GM19193 (cell line): ENCODE data around the gene BCO2.

ENCODE experiments used
- POLR2A ChIP-seq: IDR thresholded peaks from 4 replicates; pipeline ENCODE4 v1.6.1; 2011; ENCODE audit not compliant: insufficient read depth, insufficient read length; ENCODE audit errors: extremely low read depth

The BCO2 gene

GRCh38 chr11:112162761-112163546 is 12.4 kb upstream of the BCO2 start:
- TF ChIP-seq POLR2A: no peak

- no peak for TF ChIP-seq POLR2A
Measured at GRCh38 chr11:112163875-112164685, 11.2 kb upstream of the BCO2 start, which contains the start of gene IL18. Gene IL18 (minus strand): TSS chr11:112164094. CDS start chr11:112155053, 9,041 bp downstream.

- TF ChIP-seq POLR2A: no peak
Measured at GRCh38 chr11:112165049-112165448, 10.3 kb upstream of the BCO2 start.

GRCh38 chr11:112166562-112166961 is 8.8 kb upstream of the BCO2 start:
- no peak for TF ChIP-seq POLR2A

- TF ChIP-seq POLR2A: no peak
Measured at GRCh38 chr11:112167145-112167544, 8.2 kb upstream of the BCO2 start, which contains the start of gene TEX12. Gene TEX12 (plus strand): TSS chr11:112167372. CDS start chr11:112169269, 1,897 bp downstream.

GRCh38 chr11:112172362-112172994 is 2.8 kb upstream of the BCO2 start:
- no peak for TF ChIP-seq POLR2A

GRCh38 chr11:112173152-112173551 is 2.2 kb upstream of the BCO2 start:
- TF ChIP-seq POLR2A: no peak

- TF ChIP-seq POLR2A: no peak
Measured at GRCh38 chr11:112175599-112175952, 264 bp downstream of the BCO2 start.

GRCh38 chr11:112176077-112176476 is 765 bp downstream of the BCO2 start:
- TF ChIP-seq POLR2A: no peak

GRCh38 chr11:112177589-112177988 is 2.3 kb downstream of the BCO2 start:
- no peak for TF ChIP-seq POLR2A

GRCh38 chr11:112178428-112178827 is 3.1 kb downstream of the BCO2 start:
- no peak for TF ChIP-seq POLR2A

- TF ChIP-seq POLR2A: no peak
Measured at GRCh38 chr11:112178936-112179335, 3.6 kb downstream of the BCO2 start.

- TF ChIP-seq POLR2A: no peak
Measured at GRCh38 chr11:112179601-112180000, 4.3 kb downstream of the BCO2 start.

GRCh38 chr11:112182867-112183266 is 7.6 kb downstream of the BCO2 start:
- TF ChIP-seq POLR2A: no peak

- TF ChIP-seq POLR2A: no peak
Measured at GRCh38 chr11:112185883-112186282, 10.6 kb downstream of the BCO2 start.

- TF ChIP-seq POLR2A: no peak
Measured at GRCh38 chr11:112186304-112186703, 11.0 kb downstream of the BCO2 start.

GRCh38 chr11:112195951-112196351 is 20.6 kb downstream of the BCO2 start:
- TF ChIP-seq POLR2A: no peak
